Stimulated activated naive CD4-positive, alpha-beta T cell (primary cell): Measurements from ENCODE around the gene MICU1.
"Not testable (repeated sequence)": the region's sequence is repeated elsewhere in the genome, so short reads cannot be mapped to it uniquely, and the experiment has no call there.

ENCODE experiments used
- DNase-seq, 6 experiments: peaks; one replicate each; lab custom pipeline; 2025; lab: John Stamatoyannopoulos, UW

MICU1 gene

GRCh38 chr10:72625608-72626443, at the start of gene MICU1:
Gene MICU1 (minus strand): TSS chr10:72626079. CDS start chr10:72566793, 59,286 bp downstream.
- peak; percentile 80 to 93 (median 86) for DNase-seq

DNA sequence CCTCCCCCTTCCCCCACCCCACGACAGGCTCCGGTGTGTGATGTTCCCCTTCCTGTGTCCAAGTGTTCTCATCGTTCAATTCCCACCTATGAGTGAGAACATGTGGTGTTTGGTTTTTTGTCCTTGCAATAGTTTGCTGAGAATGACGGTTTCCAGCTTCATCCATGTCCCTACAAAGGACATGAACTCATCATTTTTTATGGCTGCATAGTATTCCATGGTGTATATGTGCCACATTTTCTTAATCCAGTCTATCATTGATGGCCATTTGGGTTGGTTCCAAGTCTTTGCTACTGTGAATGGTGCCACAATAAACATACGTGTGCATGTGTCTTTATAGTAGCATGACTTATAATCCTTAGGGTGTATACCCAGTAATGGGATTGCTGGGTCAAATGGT, 48.3 kb upstream of the MICU1 start:
- DNase-seq, result not testable (repeated sequence)

DNA sequence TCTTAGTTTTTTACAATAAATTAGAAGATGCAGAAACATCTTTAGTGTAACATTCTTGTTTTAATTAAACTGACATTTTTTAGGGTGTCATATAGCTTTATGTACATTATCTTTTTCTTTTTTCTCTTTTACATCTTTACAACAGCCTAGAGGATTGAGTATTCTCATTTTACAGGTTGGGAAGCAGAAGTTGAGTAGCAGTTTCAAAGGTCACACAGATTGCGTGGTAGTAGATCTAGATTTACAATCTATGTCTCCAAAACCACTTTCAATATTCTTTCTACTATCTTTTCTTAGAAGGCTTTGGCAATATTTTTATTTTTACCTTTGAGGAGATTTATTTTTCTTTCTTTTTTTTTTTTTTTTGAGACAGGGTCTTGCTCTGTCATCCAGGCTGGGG, 47.4 kb upstream of the MICU1 start:
- no peak for DNase-seq

DNA sequence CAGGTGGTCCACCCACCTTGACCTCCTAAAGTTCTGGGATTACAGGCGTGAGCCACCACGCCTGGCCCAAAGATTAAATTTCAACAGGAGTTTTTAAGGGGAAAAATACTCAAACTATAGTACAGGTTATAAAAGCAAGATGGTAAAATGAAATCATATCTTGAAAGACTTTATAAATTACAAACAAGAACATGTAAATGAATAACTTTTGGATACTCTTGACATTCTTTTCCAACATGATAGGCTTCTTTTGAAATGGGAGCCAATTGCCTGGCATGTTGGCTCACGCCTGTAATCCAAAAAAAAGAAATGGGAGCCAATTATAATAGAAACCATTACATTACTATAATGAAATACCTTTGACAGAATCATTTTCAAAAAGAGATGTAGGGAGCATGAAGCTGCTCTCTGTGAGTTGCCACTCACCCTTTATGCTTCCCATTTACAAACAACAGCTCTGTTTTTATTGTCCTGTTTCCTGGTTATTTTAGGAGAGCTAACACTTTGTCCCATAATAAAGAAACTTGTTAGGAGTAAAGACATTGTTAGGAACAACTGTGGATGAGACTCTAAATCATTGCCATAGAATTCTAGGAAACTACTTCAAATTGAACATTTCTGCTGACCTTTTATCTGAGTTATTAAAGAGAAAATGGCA, 41.5 kb upstream of the MICU1 start:
- no peak for DNase-seq

GRCh38 chr10:72665925-72666324, 40.0 kb upstream of the MICU1 start:
- no peak for DNase-seq

DNA sequence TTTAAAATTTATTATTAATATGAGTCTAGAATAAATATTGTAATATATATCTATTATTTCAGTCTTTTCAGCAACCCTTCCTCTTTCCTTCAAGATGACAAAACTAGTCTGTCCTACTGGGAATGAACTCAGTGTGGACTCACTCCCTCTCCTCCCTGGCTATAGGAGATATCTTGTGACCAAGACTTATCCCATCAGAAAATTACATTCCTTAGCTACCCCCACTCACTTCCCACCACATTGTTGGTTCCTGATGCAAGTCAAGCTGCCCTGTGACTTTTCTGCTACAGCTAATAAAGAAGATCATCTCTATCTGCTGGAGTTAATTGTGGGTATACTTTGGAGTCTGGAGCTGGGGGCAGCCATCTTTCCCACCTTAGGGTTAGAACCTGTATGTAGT, 38.1 kb upstream of the MICU1 start:
- DNase-seq, result no peak

GRCh38 chr10:72661431-72661830, 35.6 kb upstream of the MICU1 start:
- DNase-seq, result no peak

GRCh38 chr10:72660220-72660619, 34.3 kb upstream of the MICU1 start:
- DNase-seq, result no peak

DNA sequence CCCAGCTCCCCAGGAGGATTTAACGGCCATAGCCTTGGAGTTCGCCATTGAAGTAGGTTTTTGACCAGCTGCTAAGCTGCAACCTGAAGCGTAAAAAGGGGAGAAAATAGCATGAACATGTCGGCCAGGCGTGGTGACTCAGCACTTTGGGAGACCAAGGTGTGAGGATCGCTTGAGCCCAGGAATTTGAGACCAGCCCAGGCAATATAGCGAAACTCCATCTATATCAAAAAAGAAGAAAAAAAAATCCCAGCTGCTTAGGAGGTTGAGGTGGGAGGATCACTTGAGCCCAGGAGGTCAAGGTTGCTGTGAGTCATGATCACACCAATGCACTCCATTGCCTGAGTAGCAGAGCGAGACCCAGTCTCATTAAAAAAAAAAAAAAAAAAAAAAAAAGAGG, 33.8 kb upstream of the MICU1 start:
- DNase-seq, result no peak

DNA sequence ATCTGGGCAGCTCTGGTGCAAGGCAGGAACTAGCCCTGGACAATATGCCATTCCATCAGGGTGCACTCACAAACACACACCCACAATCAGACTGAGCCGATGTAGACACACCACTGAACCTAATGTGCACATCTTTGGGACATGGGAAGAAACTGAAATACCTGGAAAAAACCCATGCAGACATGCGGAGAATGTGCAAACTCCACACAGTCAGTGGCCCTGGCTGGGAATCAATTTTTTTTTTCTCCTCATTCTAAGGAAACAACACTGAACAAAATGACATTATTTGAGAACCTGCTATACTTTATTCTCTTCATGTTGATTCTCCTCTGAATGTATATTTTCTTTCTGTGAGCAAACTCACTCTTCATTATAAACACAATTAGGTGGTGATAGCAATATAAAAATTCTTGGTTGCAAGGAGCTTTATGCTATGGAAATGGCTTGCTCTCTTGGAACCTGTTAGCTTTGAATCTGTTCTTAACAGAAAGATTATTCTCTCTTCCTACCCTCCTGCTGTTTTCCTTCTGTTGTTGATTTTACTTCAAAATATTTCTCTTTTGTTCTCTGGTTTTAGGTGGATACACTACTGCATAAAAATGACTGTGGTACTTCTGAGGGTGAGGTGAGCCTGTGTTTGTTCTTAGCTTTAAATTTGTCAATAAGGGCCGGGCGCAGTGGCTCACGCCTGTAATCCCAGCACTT, 33.0 kb upstream of the MICU1 start:
- DNase-seq, result no peak

GRCh38 chr10:72654720-72655119, 28.8 kb upstream of the MICU1 start:
- no peak for DNase-seq

DNA sequence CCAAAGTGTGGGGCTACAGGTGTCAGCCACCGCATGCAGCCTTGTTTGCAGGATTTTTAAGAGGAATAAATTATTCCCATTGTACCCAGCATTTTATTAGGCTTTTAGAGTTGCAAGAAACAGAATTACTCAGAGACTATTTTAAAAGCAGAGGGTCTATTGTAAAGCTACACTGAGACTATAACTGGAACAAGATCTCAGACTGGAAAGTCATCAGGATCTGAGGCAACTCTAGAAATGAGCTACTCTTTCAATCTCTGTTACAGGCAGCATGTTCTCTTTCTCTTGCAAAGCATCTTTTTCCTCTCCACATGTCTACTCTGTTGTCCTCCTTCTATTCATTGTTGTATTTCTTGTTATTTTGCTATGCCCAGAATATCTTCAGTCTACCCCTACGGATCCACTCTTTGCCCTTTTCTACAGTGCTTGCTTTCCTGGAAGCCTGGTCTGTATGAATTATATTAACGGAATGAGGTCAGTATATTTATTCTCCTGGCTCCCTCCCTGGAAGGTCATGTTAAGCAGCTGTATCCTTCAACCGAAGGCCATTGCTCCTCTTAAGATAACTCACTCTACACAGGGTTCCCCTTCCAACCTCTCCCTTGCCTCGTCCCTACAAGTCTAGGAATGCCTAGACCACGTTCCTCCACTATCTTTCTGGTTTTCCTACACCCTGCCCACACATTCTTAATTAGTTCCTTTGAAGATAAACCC, 27.7 kb upstream of the MICU1 start:
- no peak for DNase-seq

GRCh38 chr10:72649291-72649690, 23.4 kb upstream of the MICU1 start:
- no peak for DNase-seq

GRCh38 chr10:72648301-72648700, 22.4 kb upstream of the MICU1 start:
- no peak for DNase-seq

- not testable (repeated sequence) for DNase-seq
Measured at GRCh38 chr10:72646971-72647370, 21.1 kb upstream of the MICU1 start.

GRCh38 chr10:72645263-72645858, 19.5 kb upstream of the MICU1 start:
- no peak for DNase-seq

- DNase-seq, result no peak
Measured at GRCh38 chr10:72642318-72642717, 16.4 kb upstream of the MICU1 start.

DNA sequence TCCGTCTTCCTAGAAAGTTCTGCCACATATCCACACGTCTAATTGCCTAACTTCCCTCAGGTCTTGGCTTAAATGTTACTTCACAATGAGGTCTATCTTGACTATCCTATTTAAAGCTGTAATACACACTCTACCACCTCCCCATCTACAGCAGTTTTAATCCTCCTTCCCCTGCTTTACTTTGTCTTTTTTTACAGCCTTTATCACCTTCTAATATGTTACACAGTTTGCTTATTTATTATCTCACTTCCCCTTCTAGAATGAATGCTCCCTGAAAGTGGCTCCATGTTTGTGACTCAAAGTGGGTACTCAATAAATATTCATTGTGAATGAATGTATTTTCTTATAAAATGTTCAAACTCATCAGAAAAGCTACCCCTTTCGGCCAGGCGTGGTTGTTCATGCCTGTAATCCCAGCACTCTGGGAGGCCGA, 13.6 kb upstream of the MICU1 start:
- DNase-seq, result no peak

- no peak for DNase-seq
Measured at GRCh38 chr10:72638586-72639440, 12.9 kb upstream of the MICU1 start.

DNA sequence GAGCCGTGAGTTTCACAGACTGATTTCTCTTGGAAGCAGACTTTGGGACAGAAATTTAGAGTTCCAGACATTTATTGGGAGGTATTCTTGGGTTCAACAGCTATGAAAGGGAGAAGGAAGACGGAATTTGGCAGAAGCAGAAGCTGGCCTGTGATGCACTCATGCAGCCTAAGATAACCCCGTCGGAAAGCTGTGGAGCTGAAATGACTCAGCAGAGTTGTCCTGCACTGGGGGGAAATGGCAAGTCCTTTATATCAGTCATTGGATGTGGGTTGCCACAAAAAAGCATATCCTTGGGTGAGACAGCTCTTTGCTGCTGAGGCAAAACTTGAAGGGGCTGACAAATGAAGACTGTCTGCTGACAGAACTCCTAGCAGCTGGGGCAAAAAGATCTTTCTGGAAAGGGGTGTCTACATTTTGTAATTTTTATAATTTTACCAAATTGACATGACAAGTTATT, 11.5 kb upstream of the MICU1 start:
- no peak for DNase-seq

- no peak for DNase-seq
Measured at GRCh38 chr10:72630144-72630543, 4.3 kb upstream of the MICU1 start.
